GM19372 (cell line): Measurements from ENCODE around the gene SGCA.

ENCODE experiments used
- ATAC-seq: cut with Tn5 transposase; IDR thresholded peaks from one replicate; pipeline ENCODE4 v1.9.1; 2021; ENCODE audit warnings: mild to moderate bottlenecking, low read depth, moderate library complexity; ENCODE audit not compliant: unreplicated experiment

SGCA gene

GRCh38 chr17:50164697-50164988, 1.2 kb upstream of the SGCA start:
- no peak for ATAC-seq

- ATAC-seq = no peak
Observed at GRCh38 chr17:50165066-50165465, 739 bp upstream of the SGCA start.

- ATAC-seq = no peak
Observed at GRCh38 chr17:50165466-50165865, 339 bp upstream of the SGCA start.

- ATAC-seq = no peak
Observed at GRCh38 chr17:50166518-50167181, 845 bp downstream of the SGCA start.

GRCh38 chr17:50167371-50167770, 1.6 kb downstream of the SGCA start:
- ATAC-seq = no peak

GRCh38 chr17:50168319-50168718, 2.5 kb downstream of the SGCA start:
- ATAC-seq = no peak

- ATAC-seq = no peak
Observed at GRCh38 chr17:50169121-50169764, 3.4 kb downstream of the SGCA start.

- no peak for ATAC-seq
Observed at GRCh38 chr17:50169881-50170459, 4.2 kb downstream of the SGCA start.

GRCh38 chr17:50170662-50171370, 5.0 kb downstream of the SGCA start:
- no peak for ATAC-seq

- ATAC-seq = no peak
Observed at GRCh38 chr17:50171371-50172071, 5.7 kb downstream of the SGCA start.

GRCh38 chr17:50172130-50172529, 6.3 kb downstream of the SGCA start:
- no peak for ATAC-seq

GRCh38 chr17:50172936-50173334, 7.1 kb downstream of the SGCA start:
- ATAC-seq = no peak

GRCh38 chr17:50173335-50173941, 7.6 kb downstream of the SGCA start:
- ATAC-seq = no peak

- ATAC-seq = no peak
Observed at GRCh38 chr17:50174444-50174843, 8.6 kb downstream of the SGCA start.

- no peak for ATAC-seq
Observed at GRCh38 chr17:50175035-50175807, 9.4 kb downstream of the SGCA start.

- ATAC-seq = no peak
Observed at GRCh38 chr17:50176559-50177357, 11.0 kb downstream of the SGCA start.

GRCh38 chr17:50177476-50177875, 11.7 kb downstream of the SGCA start:
- no peak for ATAC-seq

GRCh38 chr17:50177983-50178834, 12.4 kb downstream of the SGCA start:
- no peak for ATAC-seq
